ENCODE data around the gene FAM89A. TPM values are rescaled to one million over a fixed set of nuclear protein-coding genes. Genes with fewer than 3 reads are reported as not detected.

Gene FAM89A
- total and polyA plus RNA-seq, 2 experiments from 2014 or later = 53.5 to 55.1 TPM

DNA sequence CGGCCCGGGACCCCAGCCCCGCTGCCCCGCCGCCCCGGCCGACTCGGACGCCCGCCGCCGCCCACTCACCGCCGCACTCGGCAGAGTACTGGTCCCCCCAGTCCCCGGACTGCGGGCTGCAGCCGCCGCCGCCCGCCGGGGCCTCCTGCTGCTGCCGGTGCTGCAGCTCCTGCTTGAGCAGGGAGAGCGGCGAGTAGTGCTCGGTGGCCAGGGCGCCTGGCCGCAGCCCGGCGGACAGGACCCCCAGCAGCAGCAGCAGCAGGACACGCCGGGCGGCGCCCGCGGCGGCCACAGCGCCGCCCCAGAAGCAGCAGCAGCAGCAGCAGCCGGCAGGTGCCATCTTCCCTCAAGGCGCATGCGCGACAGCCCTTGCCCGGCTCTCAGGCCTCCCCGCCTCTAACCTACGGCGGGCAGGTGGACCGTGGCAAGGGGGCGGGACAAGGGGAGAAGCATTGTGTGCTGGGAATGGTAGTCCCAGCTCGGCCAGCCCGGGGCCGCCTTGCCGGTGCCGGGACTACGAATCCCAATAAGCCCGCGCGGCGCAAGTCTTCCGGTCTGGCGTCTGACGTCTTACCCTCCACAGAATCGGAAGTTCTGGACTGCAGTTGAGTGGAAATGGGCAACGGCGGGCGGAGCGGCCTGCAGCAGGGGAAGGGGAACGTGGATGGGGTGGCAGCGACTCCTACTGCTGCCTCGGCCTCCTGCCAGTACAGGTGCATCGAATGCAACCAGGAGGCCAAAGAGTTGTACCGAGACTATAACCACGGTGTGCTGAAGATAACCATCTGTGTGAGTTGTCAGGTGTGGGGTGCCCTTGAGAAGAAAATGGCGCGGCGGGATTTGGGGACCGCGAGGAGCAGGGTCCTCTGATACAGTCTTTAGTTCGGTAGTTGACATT lies 61.3 kb downstream of the FAM89A start, which contains the start of the genes ARV1 and TTC13:
Gene ARV1, plus strand, starts transcription at position 604 of the 898 bp plus-strand sequence. Its CDS starts 12 bp downstream, at position 616.
Gene TTC13, minus strand, starts transcription at position 371 of the 898 bp plus-strand sequence. Its CDS starts 31 bp downstream, at position 340.
- peak within 1 kb of the TSS; percentile 64 for H2AFZ ChIP-seq
- H3K4me3 ChIP-seq = peak within 1 kb of the TSS; percentile 48
- no peaks in the 10 kb centered on the region for H3K27me3 ChIP-seq
- H3K4me2 ChIP-seq = peak within 1 kb of the TSS; percentile 91
- peak within 1 kb of the TSS; percentile 75 for H3K27ac ChIP-seq
- under 1% methylated on average over 67 of the region's 79 CpGs for WGBS (ENCODE audit: low lambda C conversion rate, missing lambda C conversion rate)
- no peaks in the 10 kb centered on the region for H3K9me2 ChIP-seq (replicated peaks; ENCODE audit: insufficient read depth)
- peaks cover 6% of the 10 kb centered on the region for H3K4me1 ChIP-seq (ENCODE audit: insufficient read depth)
- peaks cover 72% of the 10 kb centered on the region for H3K79me2 ChIP-seq
- TF ChIP-seq, protein P1, sequence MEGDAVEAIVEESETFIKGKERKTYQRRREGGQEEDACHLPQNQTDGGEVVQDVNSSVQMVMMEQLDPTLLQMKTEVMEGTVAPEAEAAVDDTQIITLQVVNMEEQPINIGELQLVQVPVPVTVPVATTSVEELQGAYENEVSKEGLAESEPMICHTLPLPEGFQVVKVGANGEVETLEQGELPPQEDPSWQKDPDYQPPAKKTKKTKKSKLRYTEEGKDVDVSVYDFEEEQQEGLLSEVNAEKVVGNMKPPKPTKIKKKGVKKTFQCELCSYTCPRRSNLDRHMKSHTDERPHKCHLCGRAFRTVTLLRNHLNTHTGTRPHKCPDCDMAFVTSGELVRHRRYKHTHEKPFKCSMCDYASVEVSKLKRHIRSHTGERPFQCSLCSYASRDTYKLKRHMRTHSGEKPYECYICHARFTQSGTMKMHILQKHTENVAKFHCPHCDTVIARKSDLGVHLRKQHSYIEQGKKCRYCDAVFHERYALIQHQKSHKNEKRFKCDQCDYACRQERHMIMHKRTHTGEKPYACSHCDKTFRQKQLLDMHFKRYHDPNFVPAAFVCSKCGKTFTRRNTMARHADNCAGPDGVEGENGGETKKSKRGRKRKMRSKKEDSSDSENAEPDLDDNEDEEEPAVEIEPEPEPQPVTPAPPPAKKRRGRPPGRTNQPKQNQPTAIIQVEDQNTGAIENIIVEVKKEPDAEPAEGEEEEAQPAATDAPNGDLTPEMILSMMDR (IDR thresholded peaks at IDR 0.05; ENCODE audit: poor library complexity) = peak; percentile 56
- no peak for TF ChIP-seq EZH2phosphoT487 (IDR thresholded peaks at IDR 0.05; ENCODE audit: low read depth, severe bottlenecking, unreplicated experiment)
- H3K9me3 ChIP-seq (ENCODE audit: low read depth) = no peaks in the 10 kb centered on the region
- H3K36me3 ChIP-seq (replicated peaks; ENCODE audit: insufficient read depth, low read depth) = no peaks in the 10 kb centered on the region
- H4K20me1 ChIP-seq (ENCODE audit: insufficient read depth, poor library complexity, severe bottlenecking) = no peaks in the 10 kb centered on the region
- DNase-seq (ENCODE audit: low spot score) = peak; percentile 99

DNA sequence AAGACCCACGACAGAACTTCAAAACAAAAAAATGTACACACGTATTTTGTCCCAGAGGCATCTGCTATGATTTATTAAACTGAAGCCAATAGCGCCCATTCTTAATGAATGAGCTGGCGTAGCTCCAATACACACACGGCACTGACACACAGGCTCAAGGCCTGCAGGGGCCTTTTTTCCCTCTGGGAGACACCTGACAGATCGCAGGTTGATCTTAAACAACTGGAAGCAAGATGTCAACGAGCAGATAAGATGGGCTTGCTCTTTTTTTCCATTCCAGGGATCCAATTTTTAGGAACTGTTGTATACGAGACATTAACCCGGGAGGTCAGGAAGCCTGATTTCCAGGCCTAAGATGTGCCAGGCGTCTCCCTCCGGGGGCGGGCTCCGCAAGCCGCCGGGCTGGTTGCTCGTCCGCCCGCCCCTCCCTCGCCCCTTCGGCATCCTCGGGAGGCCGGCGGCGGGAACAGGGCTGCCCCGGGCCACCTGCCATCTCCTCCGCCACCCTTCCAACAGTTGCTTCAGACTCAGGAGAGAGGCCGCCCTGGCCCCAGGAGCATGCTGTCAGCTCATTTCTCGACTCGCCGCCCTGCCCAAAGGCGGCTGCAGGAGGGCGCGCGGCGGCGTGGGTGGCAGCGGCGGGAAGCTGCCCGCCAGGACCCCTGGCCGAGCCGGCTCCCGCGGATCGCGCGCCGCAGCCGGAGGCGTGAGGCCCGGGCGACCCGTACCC lies 62.1 kb downstream of the FAM89A start:
- Histone ChIP-seq H3K36me3 (replicated peaks; ENCODE audit: insufficient read depth, low read depth) (no peaks in the 10 kb centered on the region), H3K4me3 (peak overlapping the region; percentile 41), H3K4me1 (ENCODE audit: insufficient read depth) (peaks cover 11% of the 10 kb centered on the region), H3K79me2 (peaks cover 72% of the 10 kb centered on the region), H3K9me3 (ENCODE audit: low read depth) (no peaks in the 10 kb centered on the region), H4K20me1 (ENCODE audit: insufficient read depth, poor library complexity, severe bottlenecking) (no peaks in the 10 kb centered on the region), H3K9me2 (replicated peaks; ENCODE audit: insufficient read depth) (no peaks in the 10 kb centered on the region), H3K27ac (peak overlapping the region; percentile 75), H3K27me3 (no peaks in the 10 kb centered on the region), H2AFZ (peak overlapping the region; percentile 61), H3K4me2 (peak overlapping the region; percentile 91)
- TF ChIP-seq EZH2phosphoT487 (IDR thresholded peaks at IDR 0.05; ENCODE audit: low read depth, severe bottlenecking, unreplicated experiment) (no peak), EZH2 (IDR thresholded peaks at IDR 0.05; ENCODE audit: borderline replicate concordance) (no peak)
- 6% methylated on average over 36 of the region's 52 CpGs for WGBS (ENCODE audit: low lambda C conversion rate, missing lambda C conversion rate)
- peak; percentile 73 for DNase-seq (ENCODE audit: low spot score)

DNA sequence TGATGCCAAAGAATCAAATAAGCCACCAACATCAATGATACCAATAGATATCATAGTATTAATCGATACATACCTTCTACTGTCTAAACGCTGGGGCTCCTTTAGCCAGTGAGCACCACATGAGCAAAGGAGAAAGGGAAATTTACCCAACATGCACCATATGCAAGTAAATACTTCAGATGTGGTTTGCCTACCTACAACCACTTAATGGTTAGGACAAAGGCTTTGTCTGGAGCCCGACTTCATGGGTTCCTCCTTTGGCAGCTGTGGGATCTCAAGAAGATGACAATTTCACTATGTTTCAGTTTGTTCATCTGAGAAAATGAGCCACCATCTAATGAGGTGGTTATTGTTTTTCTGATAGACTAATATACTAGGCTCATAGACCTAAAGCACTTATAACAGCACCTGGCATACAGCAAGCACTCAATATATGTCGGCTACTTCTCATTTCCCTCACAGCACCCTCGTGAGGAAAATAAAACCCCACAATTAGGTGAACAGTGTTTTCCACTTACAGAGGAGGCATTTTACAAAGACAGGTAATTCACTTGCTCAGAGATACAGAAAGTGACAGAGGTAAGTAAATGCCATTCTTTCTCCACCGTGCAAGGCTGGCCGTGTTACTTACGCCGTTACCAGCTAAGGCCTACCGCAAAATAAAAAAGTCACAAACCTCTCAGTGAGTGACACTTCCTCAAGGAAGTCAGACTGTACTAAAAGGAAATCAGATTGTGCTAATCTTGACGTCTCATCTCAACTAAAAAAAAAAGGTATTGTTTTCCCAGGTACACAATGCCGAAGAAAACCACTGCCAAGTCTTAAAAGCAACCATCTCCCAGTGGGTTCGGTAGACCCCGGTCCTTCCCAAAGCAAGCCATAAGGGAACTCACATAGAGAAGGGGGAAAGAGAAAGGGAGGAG lies 63.0 kb downstream of the FAM89A start:
- Histone ChIP-seq H3K36me3 (replicated peaks; ENCODE audit: insufficient read depth, low read depth) (no peaks in the 10 kb centered on the region), H3K9me3 (ENCODE audit: low read depth) (no peaks in the 10 kb centered on the region), H4K20me1 (ENCODE audit: insufficient read depth, poor library complexity, severe bottlenecking) (no peaks in the 10 kb centered on the region), H3K4me3 (no peak overlapping the region), H2AFZ (peak overlapping the region; percentile 61), H3K9me2 (replicated peaks; ENCODE audit: insufficient read depth) (no peaks in the 10 kb centered on the region), H3K27me3 (no peaks in the 10 kb centered on the region), H3K79me2 (peaks cover 69% of the 10 kb centered on the region), H3K4me2 (peak overlapping the region; percentile 91), H3K4me1 (ENCODE audit: insufficient read depth) (peaks cover 14% of the 10 kb centered on the region), H3K27ac (peak overlapping the region; percentile 75)
- TF ChIP-seq, protein P1 (IDR thresholded peaks at IDR 0.05; ENCODE audit: poor library complexity) = no peak
- TF ChIP-seq EZH2phosphoT487 (IDR thresholded peaks at IDR 0.05; ENCODE audit: low read depth, severe bottlenecking, unreplicated experiment) (no peak), EZH2 (IDR thresholded peaks at IDR 0.05; ENCODE audit: borderline replicate concordance) (no peak)
- no peak for DNase-seq (ENCODE audit: low spot score)
- WGBS (ENCODE audit: low lambda C conversion rate, missing lambda C conversion rate) = 80% methylated on average over 14 of the region's 14 CpGs

All from hepatocyte (in vitro differentiated cells).